Measurements from ENCODE around the gene RPL37. TPM values are rescaled to one million over a fixed set of nuclear protein-coding genes. Genes with fewer than 3 reads are reported as not detected.
A peak's percentile ranks its signal among the peaks of the same experiment; 100 is the strongest.

RPL37 gene
- total RNA-seq, 1 donor from 2014 or later, result 1,223 TPM

DNA sequence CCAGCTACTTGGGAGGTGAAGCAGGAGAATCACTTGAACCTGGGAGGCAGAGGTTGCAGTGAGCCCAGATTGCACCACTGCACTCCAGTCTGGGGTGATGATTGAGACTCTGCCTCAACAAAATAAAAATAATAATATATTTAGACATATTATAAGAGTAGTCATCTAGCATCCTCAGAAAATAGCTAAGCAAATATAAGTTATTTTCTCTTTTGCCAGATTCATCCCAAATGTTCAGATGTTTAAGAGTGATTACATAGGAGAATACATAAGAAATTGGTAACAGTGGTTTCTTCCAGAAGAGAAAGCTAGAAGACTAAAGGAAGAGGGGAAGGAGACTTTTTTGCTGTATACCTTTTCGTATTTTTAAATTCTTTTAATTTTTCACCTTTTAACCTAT lies 56.9 kb downstream of the RPL37 start:
- Mint-ChIP-seq H3K4me3 (ENCODE audit: unreplicated experiment) (no peak overlapping the region), H3K27ac (ENCODE audit: unreplicated experiment) (no peak overlapping the region), H3K9me3 (ENCODE audit: unreplicated experiment) (no peaks in the 10 kb centered on the region), H3K27me3 (ENCODE audit: unreplicated experiment) (no peaks in the 10 kb centered on the region), H3K4me1 (ENCODE audit: unreplicated experiment) (peaks cover 28% of the 10 kb centered on the region), H3K36me3 (ENCODE audit: unreplicated experiment) (peaks cover 21% of the 10 kb centered on the region)
- TF ChIP-seq CTCF (IDR thresholded peaks at IDR 0.05), result no peak
- no peak for DNase-seq (ENCODE audit: extremely low spot score, unreplicated experiment)

DNA sequence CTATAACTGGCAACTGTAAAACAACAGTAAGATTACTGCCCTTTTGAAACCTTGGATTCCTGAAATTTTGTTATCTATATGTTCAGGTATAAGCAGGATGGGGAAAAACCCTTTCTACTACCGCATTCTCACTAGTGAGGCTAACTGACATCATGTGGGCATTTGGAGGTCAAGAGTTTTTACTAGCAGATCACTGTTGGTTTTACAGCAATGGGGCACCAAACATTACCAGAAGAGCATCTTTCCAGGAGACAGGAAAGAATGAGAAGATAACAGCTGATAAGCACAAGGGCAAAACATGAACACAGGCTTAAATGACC lies 58.4 kb downstream of the RPL37 start:
- no peak for DNase-seq (ENCODE audit: extremely low spot score, unreplicated experiment)
- Mint-ChIP-seq H3K36me3 (ENCODE audit: unreplicated experiment) (peaks cover 23% of the 10 kb centered on the region), H3K27me3 (ENCODE audit: unreplicated experiment) (no peaks in the 10 kb centered on the region), H3K9me3 (ENCODE audit: unreplicated experiment) (no peaks in the 10 kb centered on the region), H3K27ac (ENCODE audit: unreplicated experiment) (no peak overlapping the region), H3K4me3 (ENCODE audit: unreplicated experiment) (no peak overlapping the region), H3K4me1 (ENCODE audit: unreplicated experiment) (peaks cover 21% of the 10 kb centered on the region)
- no peak for TF ChIP-seq CTCF (IDR thresholded peaks at IDR 0.05)

- Mint-ChIP-seq H3K27me3 (ENCODE audit: unreplicated experiment) (no peaks in the 10 kb centered on the region), H3K27ac (ENCODE audit: unreplicated experiment) (peak overlapping the region; percentile 54), H3K4me3 (ENCODE audit: unreplicated experiment) (no peak overlapping the region), H3K36me3 (ENCODE audit: unreplicated experiment) (peaks cover 24% of the 10 kb centered on the region), H3K4me1 (ENCODE audit: unreplicated experiment) (peaks cover 17% of the 10 kb centered on the region), H3K9me3 (ENCODE audit: unreplicated experiment) (no peaks in the 10 kb centered on the region)
- no peak for TF ChIP-seq CTCF (IDR thresholded peaks at IDR 0.05)
- no peak for DNase-seq (ENCODE audit: extremely low spot score, unreplicated experiment)
Measured at GRCh38 chr5:40775846-40776657, 59.0 kb downstream of the RPL37 start.

Other genes with a start within 250 kb of the RPL37 start
- 68.0 and 70.0 TPM in 2 replicates for gene PTGER4, start 155.3 kb downstream of the RPL37 start, total RNA-seq
- gene TTC33, start 79.3 kb downstream of the RPL37 start, total RNA-seq, result 18.1 and 18.2 TPM in 2 replicates
- 85.2 and 91.1 TPM in 2 replicates for gene PRKAA1, start 36.8 kb downstream of the RPL37 start, total RNA-seq
- 0.73 and 1.1 TPM in 2 replicates for gene CARD6, start 6.1 kb upstream of the RPL37 start, total RNA-seq
- gene C7, start 74.3 kb upstream of the RPL37 start, total RNA-seq, result not detected in 2 replicates
- gene MROH2B, start 236.1 kb upstream of the RPL37 start, total RNA-seq, result not detected in 2 replicates

Data from osteocyte (in vitro differentiated cells).